ENCODE results near the gene BEGAIN. TPM values are rescaled to one million over a fixed set of nuclear protein-coding genes. Genes with fewer than 3 reads are reported as not detected.

The BEGAIN gene
- 4.5 TPM for total RNA-seq

- DNase-seq (ENCODE audit: low spot score) = no peak
Measured at GRCh38 chr14:100587086-100587762, at the start of gene BEGAIN. BEGAIN (minus strand) TSS chr14:100587417; CDS start chr14:100587290, 127 bp downstream.

GRCh38 chr14:100636559-100636958, 49.3 kb upstream of the BEGAIN start:
- no peak for DNase-seq (ENCODE audit: low spot score)

- DNase-seq (ENCODE audit: low spot score) = no peak
Measured at GRCh38 chr14:100634026-100634425, 46.8 kb upstream of the BEGAIN start.

DNA sequence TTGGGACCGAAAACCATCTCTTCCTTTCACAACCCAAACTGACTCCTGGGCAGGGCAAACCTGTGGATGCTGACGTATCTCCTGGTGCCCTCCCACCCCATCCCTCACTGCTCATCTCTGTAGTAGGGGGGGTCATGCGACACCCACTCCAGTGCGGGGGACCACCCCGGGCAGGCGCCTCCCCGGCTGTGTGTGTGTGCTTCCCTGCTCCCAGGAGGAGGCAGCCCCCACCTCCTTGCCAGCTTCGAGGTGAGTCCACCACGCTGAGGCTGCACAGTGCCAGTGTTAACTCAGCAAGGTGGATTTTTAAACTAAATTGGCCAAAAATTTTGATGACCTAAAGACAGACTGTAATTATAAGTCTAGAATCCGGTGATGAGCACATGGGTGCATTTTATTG, 46.2 kb upstream of the BEGAIN start:
- DNase-seq (ENCODE audit: low spot score) = no peak

DNA sequence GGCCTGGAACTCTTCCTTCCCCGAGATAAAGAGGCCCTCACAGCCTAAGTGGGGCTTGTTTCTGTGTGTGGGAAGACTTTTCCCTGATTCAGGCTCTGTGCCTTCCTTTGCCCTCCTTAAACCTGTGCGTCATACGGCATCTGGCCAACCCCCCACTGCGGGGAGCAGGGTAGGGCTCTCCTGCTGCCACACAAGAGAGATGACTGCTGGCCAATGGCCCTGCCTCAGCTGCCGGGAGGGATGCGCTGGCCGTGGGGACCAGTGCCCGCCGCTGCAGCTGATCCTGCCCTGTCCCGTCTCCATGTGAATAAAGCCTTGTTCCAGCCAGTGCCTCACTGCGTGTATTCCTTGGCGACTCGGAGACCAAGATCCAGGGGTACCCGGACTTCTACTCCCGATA, 42.5 kb upstream of the BEGAIN start:
- no peak for DNase-seq (ENCODE audit: low spot score)

DNA sequence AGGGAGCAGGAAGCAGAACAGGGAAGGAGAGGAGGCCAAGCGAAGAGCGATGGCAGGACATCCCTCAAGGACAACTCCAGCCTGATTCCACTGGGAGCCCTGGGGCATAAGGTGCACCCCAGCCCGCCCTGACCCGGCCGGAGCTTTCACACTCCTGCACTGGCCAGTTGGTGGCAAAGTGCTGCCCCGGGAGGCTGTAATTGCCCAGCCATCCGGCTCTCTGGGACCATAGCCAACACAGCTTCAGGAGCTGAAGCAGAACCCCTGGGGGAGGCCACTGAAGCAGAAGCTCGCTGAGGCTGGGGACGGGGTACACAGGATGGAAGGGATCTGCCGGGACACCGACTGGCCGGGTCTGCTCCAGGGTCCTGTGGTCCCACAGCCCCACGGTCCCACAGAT, 41.9 kb upstream of the BEGAIN start:
- no peak for DNase-seq (ENCODE audit: low spot score)

GRCh38 chr14:100628225-100628624, 41.0 kb upstream of the BEGAIN start:
- DNase-seq (ENCODE audit: low spot score) = no peak

GRCh38 chr14:100626614-100627013, 39.4 kb upstream of the BEGAIN start:
- DNase-seq (ENCODE audit: low spot score) = no peak

- DNase-seq (ENCODE audit: low spot score) = no peak
Measured at GRCh38 chr14:100623961-100624360, 36.7 kb upstream of the BEGAIN start.

DNA sequence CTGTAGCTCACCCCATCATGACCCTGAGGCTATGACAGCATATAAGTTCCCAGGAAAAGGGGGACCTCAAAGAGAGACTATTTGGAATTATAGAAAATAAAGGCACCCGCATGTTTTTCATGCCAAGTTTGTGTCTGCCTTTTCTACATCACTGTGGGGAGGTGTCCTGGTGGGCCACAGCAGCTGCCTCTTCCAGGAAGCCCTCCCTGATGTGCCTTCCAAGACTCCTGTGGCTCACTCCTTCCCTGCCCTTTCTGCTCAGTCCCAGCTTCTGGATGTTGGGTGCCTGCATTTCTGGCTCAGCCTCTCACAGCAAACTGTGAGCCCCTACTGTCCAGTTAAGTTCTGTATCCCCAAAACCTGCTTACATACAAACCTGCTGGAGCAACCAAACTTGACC, 36.3 kb upstream of the BEGAIN start:
- no peak for DNase-seq (ENCODE audit: low spot score)

DNA sequence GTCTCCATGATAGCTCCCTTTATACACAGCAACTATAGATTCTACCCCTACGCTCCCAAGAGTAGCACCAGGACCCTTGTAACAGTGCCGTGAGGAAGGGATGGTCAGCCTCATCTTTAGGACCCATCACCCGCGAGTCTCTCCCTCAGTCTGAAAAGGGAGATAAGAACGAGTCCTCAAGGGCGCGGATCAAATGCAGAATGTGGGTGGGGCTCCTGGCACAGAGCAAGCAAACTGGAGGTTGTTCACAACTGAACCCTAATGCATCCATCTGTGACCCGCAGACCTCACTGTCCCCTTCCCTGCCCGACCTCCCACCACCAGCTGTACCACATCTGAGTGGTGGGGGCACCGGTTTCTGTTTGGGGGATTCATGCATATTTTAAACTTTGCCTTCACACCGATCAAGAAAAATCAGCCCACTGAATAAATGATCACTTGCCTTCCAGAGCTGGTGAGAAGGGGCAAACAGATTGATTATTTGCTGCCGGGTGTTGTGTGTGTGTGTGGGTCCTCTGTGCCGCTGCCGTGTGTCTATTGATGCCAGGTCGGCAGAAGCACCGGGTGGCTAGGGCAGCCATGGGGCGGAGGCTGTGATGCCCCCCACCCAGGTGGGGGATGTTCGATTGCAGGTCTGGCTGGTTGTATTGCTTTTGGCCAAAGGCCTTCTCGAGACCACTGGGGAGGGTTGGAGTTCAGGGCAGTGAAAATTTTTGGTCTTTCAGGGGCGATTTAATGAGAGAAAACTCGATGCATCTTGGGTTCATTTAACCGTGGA, 35.7 kb upstream of the BEGAIN start:
- no peak for DNase-seq (ENCODE audit: low spot score)

DNA sequence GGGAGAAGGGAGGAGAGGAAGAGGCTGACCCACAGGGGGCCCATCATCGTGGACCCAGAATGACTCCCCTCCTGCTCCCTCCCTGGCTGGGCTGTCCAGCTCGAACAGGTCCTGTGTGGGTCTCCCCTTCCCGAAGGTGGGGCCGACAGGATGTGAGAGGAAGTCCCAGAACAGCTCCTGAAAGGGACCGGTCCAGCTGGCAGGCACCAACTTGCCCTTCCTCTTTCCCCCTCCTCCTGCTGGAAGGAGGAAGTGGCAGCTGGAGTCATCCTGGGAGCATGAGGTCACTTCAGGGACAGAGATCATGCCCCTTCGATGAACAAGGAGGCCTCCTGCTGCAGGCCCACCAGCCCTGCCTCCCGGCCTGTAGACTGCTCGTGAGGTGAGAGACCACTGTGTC, 35.0 kb upstream of the BEGAIN start:
- DNase-seq (ENCODE audit: low spot score) = no peak

GRCh38 chr14:100621806-100622205, 34.6 kb upstream of the BEGAIN start:
- no peak for DNase-seq (ENCODE audit: low spot score)

GRCh38 chr14:100620255-100621100, 33.3 kb upstream of the BEGAIN start:
- DNase-seq (ENCODE audit: low spot score) = no peak

GRCh38 chr14:100619396-100620254, 32.4 kb upstream of the BEGAIN start:
- no peak for DNase-seq (ENCODE audit: low spot score)

- peak; percentile 71 for DNase-seq (ENCODE audit: low spot score)
Measured at GRCh38 chr14:100618763-100619320, 31.6 kb upstream of the BEGAIN start.

GRCh38 chr14:100618318-100618693, 31.1 kb upstream of the BEGAIN start:
- no peak for DNase-seq (ENCODE audit: low spot score)

DNA sequence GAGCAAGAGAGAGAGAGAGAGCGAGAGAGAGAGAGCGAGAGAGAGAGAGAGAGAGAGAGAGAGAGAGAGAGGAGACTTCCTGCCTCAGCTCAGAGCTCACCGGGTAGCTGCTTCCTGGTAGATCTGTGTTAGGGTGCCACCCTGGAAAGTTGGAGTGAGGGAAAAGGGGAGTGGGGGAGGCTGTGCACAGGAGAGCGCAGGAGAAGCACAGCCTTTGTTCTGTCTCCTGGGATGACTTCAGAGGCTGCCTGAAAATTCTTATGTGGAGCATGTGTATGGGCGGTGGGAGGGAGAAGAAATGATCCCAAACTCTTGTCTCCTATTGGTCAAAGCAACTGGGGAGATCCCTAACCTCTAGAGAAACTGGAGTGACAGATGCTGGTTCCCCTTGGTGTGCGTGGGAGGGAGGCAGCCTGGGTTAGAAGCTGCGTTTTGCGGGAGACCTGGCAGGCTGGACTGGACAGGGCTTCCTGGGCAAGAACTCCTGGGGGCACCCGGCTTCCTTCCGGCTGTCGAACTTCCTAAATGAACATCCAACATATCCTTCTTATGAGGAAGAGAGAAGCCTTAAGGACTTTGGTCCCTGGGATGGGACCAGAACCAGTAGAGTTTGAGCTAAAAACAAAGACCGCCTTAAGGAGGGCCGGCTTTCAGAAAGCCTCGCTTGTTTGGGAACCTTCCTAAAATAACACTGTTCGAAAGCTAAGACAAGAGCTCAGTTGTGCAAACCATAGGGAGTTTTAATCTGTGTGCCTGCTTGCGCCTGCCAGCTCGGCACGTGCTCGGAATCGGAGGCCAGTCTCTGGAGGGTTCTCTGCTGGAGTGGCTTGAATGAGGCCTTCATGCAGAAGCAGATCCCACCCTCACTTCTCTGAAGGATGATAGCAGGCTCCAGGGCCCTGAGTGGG, 30.4 kb upstream of the BEGAIN start:
- no peak for DNase-seq (ENCODE audit: low spot score)

- no peak for DNase-seq (ENCODE audit: low spot score)
Measured at GRCh38 chr14:100616854-100617409, 29.7 kb upstream of the BEGAIN start.
